Lower leg skin (tissue), 4 donors: ENCODE results near the gene AGT. TPM values are rescaled to one million over a fixed set of nuclear protein-coding genes. Genes with fewer than 3 reads are reported as not detected.

Source experiments
- DNase-seq, 2 donors: peaks; one replicate each; pipeline ENCODE4 v3.0.0-alpha.2; 2019; ENCODE audit warnings: low spot score in 2 of 2
- H3K4me3 ChIP-seq: fragments of 200-600 bp; sonication (generic); 2 replicates; pipeline ENCODE4 v1.5.1; 2017; ENCODE audit warnings: mild to moderate bottlenecking, low read depth; ENCODE audit not compliant: poor library complexity, severe bottlenecking
- POLR2A ChIP-seq, 2 donors: fragments of 450-650 bp; IDR thresholded peaks; one replicate each; pipeline ENCODE4 v1.6.1; 2016 to 2017; ENCODE audit warnings: antibody characterized with exemption in 2 of 2, mild to moderate bottlenecking in 1 of 2, moderate library complexity in 1 of 2
- WGBS, 2 donors: methylation state at CpG; one replicate each; pipeline ENCODE4 v1.1.5; 2018; 5-methylcytosine and 5-hydroxymethylcytosine counted together
- intact Hi-C: fragments of 100-400 bp; cut with DNase I; formaldehyde crosslinking; loops from one replicate; pipeline ENCODE4 v1.15.0; 2023; ENCODE audit warnings: low total_unique reads
- total RNA-seq, 4 donors: library from RNA; depleted of rRNA; stranded (reverse); fragments of >200 nt; gene quantifications; one replicate each; pipeline ENCODE4 v1.1.0, GENCODE V29; 2016
- TF ChIP-seq, protein P1 (sequence below), 3 donors: fragments of 450-650 bp; IDR thresholded peaks; one replicate each; pipeline ENCODE4 v1.5.1; 2016; ENCODE audit warnings: antibody characterized with exemption in 3 of 3, mild to moderate bottlenecking in 3 of 3, moderate library complexity in 2 of 3

AGT gene
- total RNA-seq, 4 donors from 2014 or later: 0.20 to 5.8 (median 1.4) TPM

DNA sequence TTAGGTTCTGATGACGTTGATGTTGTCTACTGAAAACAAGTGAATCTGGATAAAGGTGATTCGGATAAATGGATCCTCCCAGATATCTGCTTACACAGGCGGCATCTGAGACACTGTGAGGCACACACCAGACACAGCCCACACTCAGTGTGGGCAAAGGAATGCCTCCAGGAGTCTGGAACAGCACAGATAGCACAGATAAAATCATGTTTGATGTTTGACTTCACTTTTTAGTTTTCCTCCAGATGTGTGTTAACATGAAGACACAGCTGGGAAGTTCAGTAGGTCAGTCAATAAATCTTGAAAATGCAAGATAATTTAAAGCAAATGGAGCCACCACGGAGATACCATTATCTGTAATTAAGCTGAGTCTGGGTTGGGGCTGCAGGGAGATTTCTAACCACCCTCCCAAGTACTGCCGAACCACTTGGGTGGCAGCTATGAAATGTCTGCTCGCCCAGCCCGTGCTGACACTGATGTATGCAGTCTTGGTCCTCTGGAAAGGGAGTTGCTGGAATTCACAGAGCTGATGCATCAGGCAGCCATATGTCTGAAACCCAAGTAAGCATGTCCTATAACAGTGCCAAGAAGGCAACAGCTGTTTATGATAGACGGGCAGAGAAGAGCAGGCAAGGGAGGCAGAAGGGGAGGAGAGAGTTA is 44.9 kb upstream of the AGT start:
- no peak for TF ChIP-seq POLR2A (IDR thresholded peaks at IDR 0.05)
- TF ChIP-seq, protein P1, sequence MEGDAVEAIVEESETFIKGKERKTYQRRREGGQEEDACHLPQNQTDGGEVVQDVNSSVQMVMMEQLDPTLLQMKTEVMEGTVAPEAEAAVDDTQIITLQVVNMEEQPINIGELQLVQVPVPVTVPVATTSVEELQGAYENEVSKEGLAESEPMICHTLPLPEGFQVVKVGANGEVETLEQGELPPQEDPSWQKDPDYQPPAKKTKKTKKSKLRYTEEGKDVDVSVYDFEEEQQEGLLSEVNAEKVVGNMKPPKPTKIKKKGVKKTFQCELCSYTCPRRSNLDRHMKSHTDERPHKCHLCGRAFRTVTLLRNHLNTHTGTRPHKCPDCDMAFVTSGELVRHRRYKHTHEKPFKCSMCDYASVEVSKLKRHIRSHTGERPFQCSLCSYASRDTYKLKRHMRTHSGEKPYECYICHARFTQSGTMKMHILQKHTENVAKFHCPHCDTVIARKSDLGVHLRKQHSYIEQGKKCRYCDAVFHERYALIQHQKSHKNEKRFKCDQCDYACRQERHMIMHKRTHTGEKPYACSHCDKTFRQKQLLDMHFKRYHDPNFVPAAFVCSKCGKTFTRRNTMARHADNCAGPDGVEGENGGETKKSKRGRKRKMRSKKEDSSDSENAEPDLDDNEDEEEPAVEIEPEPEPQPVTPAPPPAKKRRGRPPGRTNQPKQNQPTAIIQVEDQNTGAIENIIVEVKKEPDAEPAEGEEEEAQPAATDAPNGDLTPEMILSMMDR (IDR thresholded peaks at IDR 0.05): no peak
- peak in 1 of 2 donors; percentile 56 for DNase-seq
- intact Hi-C loops: no loop called here
- 42 to 47% methylated on average over 8 of the region's 8 CpGs for WGBS, 2 donors
- no peak overlapping the region for H3K4me3 ChIP-seq

DNA sequence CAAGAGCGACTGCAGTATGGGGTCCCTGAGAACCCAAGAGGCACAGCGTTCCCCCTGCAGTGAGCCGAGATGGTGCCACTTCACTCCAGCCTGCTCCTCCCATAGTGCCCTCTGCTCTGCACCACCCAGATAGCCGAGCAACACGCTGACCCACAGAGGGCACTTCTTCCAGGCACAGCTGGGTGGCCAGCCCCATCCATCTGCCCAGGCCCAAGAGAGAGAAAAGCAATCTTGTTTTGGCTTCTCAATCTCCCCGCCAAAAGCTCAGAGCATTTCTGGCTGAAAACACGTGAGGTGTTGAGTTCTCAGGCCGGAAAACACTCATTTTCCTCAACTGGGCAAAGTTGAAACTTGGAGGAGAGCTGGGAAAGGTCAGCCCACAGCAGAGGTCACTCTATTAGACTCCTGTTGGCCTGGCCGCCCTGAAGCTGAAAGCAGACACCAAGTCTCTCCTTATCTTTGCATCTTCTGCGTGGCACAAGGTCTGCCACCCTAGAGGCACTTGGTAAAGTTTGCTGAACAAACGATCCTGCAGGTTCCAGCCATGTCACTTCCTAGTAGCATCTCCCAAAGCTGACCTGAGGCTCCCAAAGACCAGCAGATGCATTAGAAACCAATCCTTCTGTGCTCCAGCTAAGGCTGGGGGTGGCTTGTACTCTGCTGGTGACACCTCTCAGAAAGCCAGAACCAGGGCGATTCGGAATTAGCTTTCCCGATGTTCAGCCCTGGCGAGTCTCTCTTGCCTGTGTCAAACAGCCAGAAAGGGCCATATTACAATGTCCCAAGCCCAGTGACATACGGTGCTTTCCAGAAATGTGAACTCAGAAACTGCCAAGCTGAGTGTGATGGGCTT is 44.2 kb upstream of the AGT start:
- DNase-seq: peak in 1 of 2 donors; percentile 62
- WGBS, 2 donors: 82 to 84% methylated on average over 16 of the region's 16 CpGs
- H3K4me3 ChIP-seq: no peak overlapping the region
- intact Hi-C loops: no loop called here
- no peak for TF ChIP-seq POLR2A (IDR thresholded peaks at IDR 0.05)
- TF ChIP-seq, protein P1 (IDR thresholded peaks at IDR 0.05): no peak

DNA sequence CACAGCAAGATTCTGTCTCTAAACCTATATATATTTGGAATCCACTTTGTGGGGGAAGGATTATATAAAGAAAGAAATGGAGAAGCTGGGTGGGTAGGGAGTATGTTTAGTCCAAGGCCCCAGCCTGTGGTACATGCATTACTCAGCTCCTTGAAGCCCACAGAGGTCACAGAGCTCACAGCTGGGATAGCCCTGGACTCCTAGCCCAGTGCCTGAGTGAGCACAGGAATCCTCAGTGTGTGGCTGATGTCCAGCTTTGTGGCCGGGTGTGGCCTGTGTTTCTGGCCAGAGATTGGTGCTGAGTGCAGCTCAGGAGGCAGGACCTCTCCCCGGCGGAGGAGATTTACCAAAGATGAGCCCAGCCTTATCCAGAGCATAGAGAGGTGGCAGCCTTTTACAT is 40.9 kb upstream of the AGT start:
- no peak overlapping the region for H3K4me3 ChIP-seq
- intact Hi-C loops: no loop called here
- TF ChIP-seq POLR2A (IDR thresholded peaks at IDR 0.05): no peak
- TF ChIP-seq, protein P1 (IDR thresholded peaks at IDR 0.05): no peak
- 48 to 56% methylated on average over 3 of the region's 3 CpGs for whole genome bisulfite sequencing, 2 donors
- no peak for DNase-seq

DNA sequence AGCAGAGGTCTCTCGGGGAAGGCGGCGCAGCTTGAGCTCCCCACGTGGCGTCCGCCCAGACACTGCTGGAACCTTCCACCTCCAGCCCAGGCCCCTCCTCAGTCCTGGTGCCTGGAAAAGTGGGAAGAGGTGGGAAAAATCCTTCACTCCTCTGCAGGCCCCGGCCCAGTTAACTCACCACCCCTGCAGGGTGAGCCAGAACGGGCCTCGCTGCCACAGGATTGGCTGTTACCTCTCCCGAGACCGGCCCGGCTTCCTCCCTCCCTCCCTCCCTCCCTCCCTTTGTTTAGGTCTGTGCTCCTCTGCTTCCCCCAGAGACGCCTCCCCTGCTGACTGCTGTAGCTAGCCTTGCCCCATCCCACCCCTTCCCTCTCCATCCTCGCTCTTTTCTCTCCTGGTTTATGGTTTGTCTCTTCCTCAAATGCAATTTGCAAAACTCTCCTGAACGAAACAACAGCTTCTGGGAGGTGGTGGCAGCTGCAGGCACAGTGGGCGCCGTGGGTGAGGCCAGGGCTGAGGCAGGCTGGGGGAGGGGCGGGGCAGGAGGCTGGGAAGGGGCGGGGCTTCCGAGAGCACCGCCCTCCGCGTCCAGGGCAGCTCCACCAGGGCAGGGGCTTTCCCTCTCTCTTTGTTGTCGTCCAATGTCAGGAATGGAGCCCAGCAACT is 39.8 kb upstream of the AGT start:
- WGBS, 2 donors: 24 to 34% methylated on average over 24 of the region's 24 CpGs
- TF ChIP-seq, protein P1 (IDR thresholded peaks at IDR 0.05): no peak
- no peak for TF ChIP-seq POLR2A (IDR thresholded peaks at IDR 0.05)
- H3K4me3 ChIP-seq: no peak overlapping the region
- no peak for DNase-seq
- intact Hi-C loops: no loop called here

DNA sequence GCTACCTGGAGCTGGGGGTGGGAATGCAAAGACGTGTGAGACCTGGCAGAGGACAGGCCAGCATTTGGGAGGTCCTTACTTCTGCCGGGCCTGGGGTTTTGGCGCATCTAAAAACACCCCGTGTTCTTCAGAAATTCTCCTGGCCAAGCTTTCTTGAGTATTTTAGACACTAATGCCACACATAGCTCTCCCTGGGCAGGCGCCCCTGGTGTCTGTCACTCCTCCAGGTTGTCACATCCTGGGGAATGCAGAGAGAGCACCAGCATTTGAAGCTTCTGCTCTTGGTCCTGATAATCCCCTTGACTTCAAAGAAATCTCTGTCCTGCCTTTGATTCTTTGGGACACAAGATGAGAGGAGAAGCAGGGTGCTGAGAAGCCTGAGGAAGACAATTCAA is 39.3 kb upstream of the AGT start:
- H3K4me3 ChIP-seq: no peak overlapping the region
- intact Hi-C loops: no loop called here
- no peak for DNase-seq
- TF ChIP-seq, protein P1 (IDR thresholded peaks at IDR 0.05): no peak
- no peak for TF ChIP-seq POLR2A (IDR thresholded peaks at IDR 0.05)
- 75 to 87% methylated on average over 5 of the region's 5 CpGs for WGBS, 2 donors
